Bronchial epithelial cell (primary cell): ENCODE results near the gene HMCES. TPM values are rescaled to one million over a fixed set of nuclear protein-coding genes. Genes with fewer than 3 reads are reported as not detected.
A peak's percentile ranks its signal among the peaks of the same experiment; 100 is the strongest.

ENCODE experiments used
- DNase-seq: peaks from one replicate; pipeline ENCODE4 v3.0.0-alpha.2; 2010; ENCODE audit warnings: low read depth
- FAIRE-seq: peaks from 2 replicates; lab custom pipeline; 2011; peaks lifted over from hg19 to GRCh38; lab: Jason Lieb, UNC
- H3K27me3 ChIP-seq: 2 replicates; pipeline ENCODE4 v1.5.1; 2011; ENCODE audit warnings: low read length; ENCODE audit not compliant: control insufficient read depth, insufficient read depth
- H3K36me3 ChIP-seq: 2 replicates; pipeline ENCODE4 v1.5.1; 2011; ENCODE audit warnings: low read length; ENCODE audit not compliant: control insufficient read depth, insufficient read depth
- H3K4me3 ChIP-seq: 2 replicates; pipeline ENCODE4 v1.5.1; 2011; ENCODE audit warnings: mild to moderate bottlenecking, low read depth, low read length, control low read depth
- CTCF ChIP-seq: IDR thresholded peaks from 2 replicates; pipeline ENCODE4 v1.5.1; 2011; ENCODE audit warnings: mild to moderate bottlenecking, moderate library complexity, low read length, control low read depth, inconsistent platforms; ENCODE audit not compliant: insufficient read depth, severe bottlenecking
- total RNA-seq: library from RNA; depleted of rRNA; stranded (reverse); fragments of >200 nt; gene quantifications from 2 replicates; pipeline ENCODE4 v1.2.1, GENCODE V29; 2014

The HMCES gene
- total RNA-seq, 1 donor from 2014 or later: 30.5 TPM

DNA sequence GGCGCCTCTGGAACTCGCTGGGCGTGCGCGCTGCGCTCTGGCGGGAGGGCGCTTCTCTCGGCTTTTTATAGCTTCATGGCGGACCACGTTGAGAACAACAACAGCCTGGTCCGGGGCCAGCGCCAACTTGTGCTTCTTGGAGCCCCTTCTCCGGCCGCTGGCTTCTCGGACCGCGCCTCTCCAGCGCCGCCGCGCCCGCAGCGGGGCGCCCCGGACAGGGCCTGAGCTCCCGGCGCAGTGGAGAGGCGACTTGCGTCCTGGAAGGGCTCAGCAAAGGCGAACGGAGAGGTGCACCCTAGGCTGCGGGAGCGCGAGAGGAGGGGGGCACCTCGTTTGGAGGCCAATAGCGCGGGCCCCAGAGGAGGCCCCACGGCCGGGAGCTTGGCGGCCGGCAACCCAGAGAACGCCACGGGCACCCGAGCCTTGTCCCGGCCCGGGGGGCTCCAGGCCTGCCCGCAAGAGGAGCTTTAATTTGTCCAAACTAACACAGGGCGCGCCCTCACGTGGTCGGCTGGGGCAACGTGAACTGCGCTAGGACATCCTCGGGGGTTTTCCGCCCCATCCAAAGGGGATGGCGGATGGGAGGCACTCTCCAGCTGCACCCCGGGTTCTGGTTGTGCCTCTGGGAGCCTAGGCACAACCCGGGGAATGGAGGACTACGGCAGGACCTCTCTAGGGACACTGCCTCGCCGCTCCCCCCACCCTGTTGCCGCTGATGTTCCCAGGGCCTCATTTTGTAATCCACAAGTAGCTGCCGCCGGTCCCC, 37.8 kb downstream of the HMCES start:
- Histone ChIP-seq H3K36me3 (no peaks in the 10 kb centered on the region), H3K27me3 (no peaks in the 10 kb centered on the region), H3K4me3 (peak overlapping the region; percentile 89)
- peak; percentile 50 for DNase-seq
- no peak for FAIRE-seq
- TF ChIP-seq CTCF: peak; percentile 63

DNA sequence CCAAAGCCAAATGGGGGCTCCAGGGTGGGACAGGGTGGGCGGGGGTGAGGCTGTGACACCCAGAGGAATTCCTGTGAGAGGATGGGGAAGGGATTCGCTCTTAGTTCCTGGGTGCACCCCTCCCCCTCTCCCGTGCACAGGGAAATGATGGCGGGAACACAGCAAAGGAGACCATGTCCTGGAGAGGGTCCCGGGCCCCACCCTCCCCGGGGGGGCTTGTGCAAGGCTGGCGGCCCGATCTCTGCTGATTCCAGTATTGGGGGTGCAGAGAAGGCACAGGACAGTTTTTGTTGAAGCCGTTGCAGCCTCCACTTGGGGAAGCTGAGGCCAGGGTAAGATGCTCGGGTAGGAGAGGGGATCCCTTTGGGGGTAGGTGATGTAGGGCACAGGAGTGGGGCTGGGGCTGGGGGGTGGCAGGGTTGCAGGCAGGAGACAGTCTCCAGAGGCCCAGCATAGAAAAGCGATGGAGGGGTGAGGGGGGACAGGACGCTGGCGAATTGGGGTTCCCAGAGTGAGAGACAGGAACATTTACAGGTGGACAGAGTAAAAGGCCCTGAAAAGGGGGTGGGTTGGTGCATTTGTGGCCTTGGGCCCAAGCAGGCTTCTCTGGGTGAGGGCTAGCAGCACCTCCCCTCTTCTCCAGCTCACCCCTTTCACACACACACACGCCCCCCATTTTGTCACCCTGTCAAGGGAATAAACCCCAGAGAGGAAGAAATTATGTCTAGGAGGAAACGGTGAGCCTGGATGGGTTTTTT, 38.5 kb downstream of the HMCES start:
- FAIRE-seq: no peak
- Histone ChIP-seq H3K4me3 (peak overlapping the region; percentile 89), H3K27me3 (no peaks in the 10 kb centered on the region), H3K36me3 (no peaks in the 10 kb centered on the region)
- no peak for DNase-seq
- no peak for TF ChIP-seq CTCF

GRCh38 chr3:129317848-129318247, 39.2 kb downstream of the HMCES start:
- Histone ChIP-seq H3K36me3 (no peaks in the 10 kb centered on the region), H3K27me3 (no peaks in the 10 kb centered on the region), H3K4me3 (no peak overlapping the region)
- FAIRE-seq (no peak), DNase-seq (no peak)
- no peak for TF ChIP-seq CTCF

- Histone ChIP-seq H3K36me3 (no peaks in the 10 kb centered on the region), H3K27me3 (no peaks in the 10 kb centered on the region), H3K4me3 (no peak overlapping the region)
- FAIRE-seq (no peak), DNase-seq (no peak)
- no peak for TF ChIP-seq CTCF
These were observed 40.3 kb downstream of the HMCES start for GRCh38 chr3:129318921-129319320.

DNA sequence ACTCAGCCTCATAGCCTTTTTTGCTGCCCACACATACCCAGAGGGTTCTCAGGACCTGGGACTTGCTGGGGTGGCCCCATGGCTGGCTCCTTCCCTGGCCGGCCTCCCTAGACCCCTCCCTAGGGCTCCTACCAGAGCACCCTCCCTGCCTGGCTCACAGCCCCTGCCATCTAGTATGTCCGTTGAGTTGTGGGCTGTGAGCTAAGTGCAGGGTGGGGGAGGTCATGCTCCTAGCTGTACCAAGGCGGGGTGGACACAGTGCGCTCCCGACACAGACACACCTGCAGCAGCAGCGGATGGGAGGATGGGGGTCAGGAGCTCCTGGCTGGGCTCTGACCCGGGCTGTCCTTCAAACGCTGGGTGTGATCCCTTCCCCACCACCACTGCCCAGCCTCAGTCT, 41.6 kb downstream of the HMCES start:
- Histone ChIP-seq H3K27me3 (no peaks in the 10 kb centered on the region), H3K36me3 (no peaks in the 10 kb centered on the region), H3K4me3 (no peak overlapping the region)
- TF ChIP-seq CTCF: no peak
- FAIRE-seq (no peak), DNase-seq (no peak)
